GM12892 (cell line): ENCODE measurements around the gene SPPL2C.

ENCODE experiments used
- POLR2A ChIP-seq: IDR thresholded peaks from 2 replicates; pipeline ENCODE4 v1.6.1; 2011; ENCODE audit warnings: low read depth, low read length, control low read depth
- POLR2AphosphoS5 ChIP-seq: IDR thresholded peaks from 2 replicates; pipeline ENCODE4 v1.6.1; 2011; ENCODE audit warnings: low read depth, low read length, control low read depth
- TAF1 ChIP-seq: IDR thresholded peaks from 2 replicates; pipeline ENCODE4 v1.6.1; 2011; ENCODE audit warnings: low read depth, mild to moderate bottlenecking, control low read depth, low read length, borderline replicate concordance

DNA sequence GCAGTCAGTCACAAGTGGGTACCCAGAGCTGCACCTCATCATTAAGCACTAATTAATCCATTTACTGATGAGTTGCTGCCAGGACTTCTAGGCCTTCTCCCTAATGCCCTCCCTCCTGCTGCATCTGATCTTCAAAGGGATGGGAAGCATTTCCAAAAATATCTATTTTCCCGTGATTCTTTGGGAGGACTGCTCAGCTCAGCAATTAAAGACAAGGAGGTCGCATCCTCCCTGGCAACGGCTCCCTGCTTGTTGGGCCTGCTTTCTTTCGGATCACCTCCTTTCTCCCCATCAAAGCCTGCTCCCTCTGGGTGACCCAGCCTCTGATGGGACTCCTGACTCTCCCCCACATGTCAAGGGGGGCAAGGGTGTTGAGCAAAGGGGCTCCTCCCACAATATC lies 26.0 kb upstream of the SPPL2C start:
- TF ChIP-seq POLR2A, result no peak
- TF ChIP-seq TAF1, result no peak
- no peak for TF ChIP-seq POLR2AphosphoS5
